ENCODE data around the gene PTCH2.

The PTCH2 gene

DNA sequence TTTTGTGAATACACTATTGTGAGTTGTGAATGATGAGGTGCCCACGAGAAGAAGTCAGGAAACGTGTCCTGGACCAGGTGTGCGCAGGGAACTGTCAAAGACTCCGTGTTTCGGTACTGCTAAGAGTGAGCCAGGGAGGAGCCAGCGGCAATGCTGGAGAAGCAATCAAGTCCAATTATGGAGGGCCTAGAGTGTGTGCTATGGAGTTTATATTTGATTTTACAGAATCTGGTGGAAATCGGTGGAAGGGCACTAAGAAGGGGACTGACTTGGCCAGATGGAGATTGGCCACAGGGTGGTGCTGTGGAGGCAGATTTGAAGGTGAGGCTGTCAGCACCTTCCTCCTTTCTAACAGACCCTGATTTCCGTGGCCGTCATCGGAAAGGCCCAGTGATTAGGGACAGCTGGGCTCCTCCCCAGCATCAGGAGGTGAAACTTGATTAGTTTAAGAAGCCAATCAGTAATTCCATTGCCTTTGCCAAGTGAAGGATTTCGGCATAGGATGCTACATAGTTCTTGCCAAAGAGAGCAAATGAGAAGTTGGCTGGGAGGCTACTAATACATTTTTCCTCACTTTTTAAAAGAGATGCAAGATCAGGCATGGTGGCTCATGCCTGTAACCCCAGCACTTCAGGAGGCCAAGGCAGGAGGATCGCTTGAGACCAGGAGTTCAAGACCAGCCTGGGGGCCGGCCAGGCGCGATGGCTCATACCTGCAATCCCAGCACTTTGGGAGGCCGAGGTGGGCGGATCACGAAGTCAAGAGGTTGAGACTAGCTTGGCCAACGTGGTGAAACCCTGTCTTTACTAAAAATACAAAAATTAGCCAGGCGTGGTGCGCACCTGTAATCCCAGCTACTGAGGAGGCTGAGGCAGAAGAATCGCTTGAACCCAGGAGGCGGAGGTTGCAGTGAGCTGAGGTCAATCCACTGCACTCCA, 7.0 kb downstream of the PTCH2 start:
- Histone ChIP-seq H2BK120ac (ENCODE audit: low read depth, low read length) (no peak overlapping the region), H3K18ac (ENCODE audit: low read length) (no peak overlapping the region), H3K4me2 (ENCODE audit: insufficient read depth, low read length, poor library complexity, severe bottlenecking) (no peak overlapping the region), H3K27me3 (ENCODE audit: control insufficient read depth in 3 of 3, insufficient read depth in 3 of 3, low read depth in 1 of 3, low read length in 3 of 3) (no peaks in the 10 kb centered on the region), H4K91ac (ENCODE audit: low read depth, low read length, poor library complexity) (no peak overlapping the region), H3K36me3 (replicated peaks in 1 of 2; ENCODE audit: control insufficient read depth in 2 of 2, insufficient read depth in 2 of 2, low read length in 2 of 2) (no peaks in the 10 kb centered on the region), H3K9me3 (replicated peaks in 1 of 2; ENCODE audit: control insufficient read depth in 2 of 2, insufficient read depth in 1 of 2, low read depth in 1 of 2, low read length in 2 of 2) (peaks cover 0 to 2% of the 10 kb centered on the region in 2 donors), H3K4ac (ENCODE audit: low read length) (no peak overlapping the region), H3K4me3 (ENCODE audit: low read length in 2 of 2) (no peak overlapping the region), H2AFZ (ENCODE audit: low read length) (peak overlapping the region; percentile 65), H2BK5ac (ENCODE audit: low read length) (no peak overlapping the region), H3K14ac (ENCODE audit: low read length) (no peak overlapping the region), H3K23ac (ENCODE audit: low read depth, low read length, poor library complexity) (no peak overlapping the region), H3K9ac (ENCODE audit: low read depth, low read length, poor library complexity) (no peak overlapping the region), H2BK15ac (ENCODE audit: low read length) (no peak overlapping the region), H2AK5ac (ENCODE audit: low read depth, low read length) (no peak overlapping the region), H3K27ac (replicated peaks; ENCODE audit: low read length) (no peak overlapping the region), H3K4me1 (ENCODE audit: control insufficient read depth in 2 of 2, insufficient read depth in 1 of 2, low read depth in 1 of 2, low read length in 2 of 2) (peaks cover 0 to 3% of the 10 kb centered on the region in 2 donors), H2BK12ac (ENCODE audit: low read length) (no peak overlapping the region), H4K8ac (ENCODE audit: low read depth, low read length) (no peak overlapping the region), H3K79me1 (ENCODE audit: low read depth, low read length) (no peaks in the 10 kb centered on the region)
- no CpG with 5 or more reads among the region's 23 CpGs for WGBS, 2 donors (ENCODE audit: extremely low coverage in 2 of 2, insufficient read length in 2 of 2, insufficient replicate concordance in 1 of 2)
- DNase-seq (ENCODE audit: low spot score) = peak; percentile 73

DNA sequence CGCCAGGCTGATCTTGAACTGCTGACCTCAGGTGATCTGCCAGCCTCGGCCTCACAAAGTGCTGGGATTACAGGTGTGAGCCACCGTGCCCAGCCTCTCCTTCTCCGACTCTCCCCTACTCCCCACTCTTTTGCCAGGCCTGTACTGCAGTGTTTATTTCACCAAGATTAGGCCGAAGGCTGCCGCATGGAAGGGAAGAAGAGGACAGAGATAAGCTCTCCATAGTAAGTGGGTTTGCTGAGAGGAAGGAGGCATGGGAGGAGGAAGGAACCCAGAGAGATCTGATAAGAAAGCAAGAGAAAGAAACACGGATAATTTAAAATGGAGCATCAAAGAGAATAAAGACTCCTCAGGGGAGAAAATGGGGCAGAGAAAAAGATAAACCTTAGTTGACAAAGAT, 8.7 kb downstream of the PTCH2 start:
- Histone ChIP-seq H2BK5ac (ENCODE audit: low read length) (no peak overlapping the region), H2AK5ac (ENCODE audit: low read depth, low read length) (no peak overlapping the region), H2BK12ac (ENCODE audit: low read length) (no peak overlapping the region), H3K18ac (ENCODE audit: low read length) (no peak overlapping the region), H2BK15ac (ENCODE audit: low read length) (no peak overlapping the region), H2AFZ (ENCODE audit: low read length) (no peak overlapping the region), H3K36me3 (replicated peaks in 1 of 2; ENCODE audit: control insufficient read depth in 2 of 2, insufficient read depth in 2 of 2, low read length in 2 of 2) (no peaks in the 10 kb centered on the region), H3K4ac (ENCODE audit: low read length) (no peak overlapping the region), H3K4me3 (ENCODE audit: low read length in 2 of 2) (no peak overlapping the region), H4K8ac (ENCODE audit: low read depth, low read length) (no peak overlapping the region), H3K23ac (ENCODE audit: low read depth, low read length, poor library complexity) (no peak overlapping the region), H3K14ac (ENCODE audit: low read length) (no peak overlapping the region), H2BK120ac (ENCODE audit: low read depth, low read length) (no peak overlapping the region), H3K27me3 (ENCODE audit: control insufficient read depth in 3 of 3, insufficient read depth in 3 of 3, low read depth in 1 of 3, low read length in 3 of 3) (no peaks in the 10 kb centered on the region), H3K9ac (ENCODE audit: low read depth, low read length, poor library complexity) (no peak overlapping the region), H4K91ac (ENCODE audit: low read depth, low read length, poor library complexity) (no peak overlapping the region), H3K4me1 (ENCODE audit: control insufficient read depth in 2 of 2, insufficient read depth in 1 of 2, low read depth in 1 of 2, low read length in 2 of 2) (peaks cover 0 to 3% of the 10 kb centered on the region in 2 donors), H3K79me1 (ENCODE audit: low read depth, low read length) (no peaks in the 10 kb centered on the region), H3K4me2 (ENCODE audit: insufficient read depth, low read length, poor library complexity, severe bottlenecking) (no peak overlapping the region), H3K9me3 (replicated peaks in 1 of 2; ENCODE audit: control insufficient read depth in 2 of 2, insufficient read depth in 1 of 2, low read depth in 1 of 2, low read length in 2 of 2) (peaks cover 0 to 10% of the 10 kb centered on the region in 2 donors), H3K27ac (replicated peaks; ENCODE audit: low read length) (no peak overlapping the region)
- no CpG with 5 or more reads among the region's 7 CpGs for WGBS, 2 donors (ENCODE audit: extremely low coverage in 2 of 2, insufficient read length in 2 of 2, insufficient replicate concordance in 1 of 2)
- DNase-seq (ENCODE audit: low spot score) = no peak

DNA sequence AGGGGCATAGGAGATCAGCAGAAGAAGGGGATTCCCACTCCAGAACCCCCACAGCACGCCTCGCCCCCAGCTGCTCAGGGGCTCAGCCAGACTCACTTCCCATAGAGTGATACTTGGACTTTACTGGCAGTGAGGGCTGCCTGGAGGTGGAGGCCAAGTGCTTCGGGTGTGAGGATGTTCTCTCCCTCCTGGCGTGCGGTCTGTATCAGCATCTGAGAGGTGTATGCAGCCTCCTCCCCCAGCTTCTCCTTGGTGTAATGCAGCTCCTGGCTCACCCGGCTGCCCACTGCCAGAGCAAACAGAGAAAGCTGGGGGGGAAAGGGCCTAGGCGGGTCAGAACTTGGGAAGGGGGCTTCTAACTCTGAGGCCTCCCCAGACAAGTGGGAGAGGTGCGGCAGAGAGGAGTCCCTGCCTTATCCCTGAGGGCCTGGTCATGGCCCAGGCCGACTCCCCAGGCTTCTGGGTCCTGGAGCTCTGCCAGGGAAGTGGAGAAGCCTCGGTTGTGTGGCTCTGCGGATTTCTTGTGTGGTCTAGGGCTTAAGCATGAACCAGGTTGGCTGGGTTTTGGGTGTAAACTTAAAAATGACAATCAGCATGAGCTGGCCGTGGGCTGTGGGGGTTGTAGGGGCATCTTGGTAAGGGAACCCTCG, 10.9 kb downstream of the PTCH2 start:
- no peak overlapping the region for H2AFZ ChIP-seq (ENCODE audit: low read length)
- no peak overlapping the region for H3K4me2 ChIP-seq (ENCODE audit: insufficient read depth, low read length, poor library complexity, severe bottlenecking)
- H2BK15ac ChIP-seq (ENCODE audit: low read length) = peak overlapping the region; percentile 8
- H3K27ac ChIP-seq (replicated peaks; ENCODE audit: low read length) = no peak overlapping the region
- peak overlapping the region; percentile 3 for H3K23ac ChIP-seq (ENCODE audit: low read depth, low read length, poor library complexity)
- H3K4me1 ChIP-seq (ENCODE audit: control insufficient read depth in 2 of 2, insufficient read depth in 1 of 2, low read depth in 1 of 2, low read length in 2 of 2) = peaks cover 0 to 3% of the 10 kb centered on the region in 2 donors
- H3K9ac ChIP-seq (ENCODE audit: low read depth, low read length, poor library complexity) = no peak overlapping the region
- H3K27me3 ChIP-seq (ENCODE audit: control insufficient read depth in 3 of 3, insufficient read depth in 3 of 3, low read depth in 1 of 3, low read length in 3 of 3) = no peaks in the 10 kb centered on the region
- H3K14ac ChIP-seq (ENCODE audit: low read length) = no peak overlapping the region
- H2AK5ac ChIP-seq (ENCODE audit: low read depth, low read length) = peak overlapping the region; percentile 1
- H2BK12ac ChIP-seq (ENCODE audit: low read length) = no peak overlapping the region
- H3K36me3 ChIP-seq (replicated peaks in 1 of 2; ENCODE audit: control insufficient read depth in 2 of 2, insufficient read depth in 2 of 2, low read length in 2 of 2) = no peaks in the 10 kb centered on the region
- no peak for DNase-seq (ENCODE audit: low spot score)
- H3K4me3 ChIP-seq (ENCODE audit: low read length in 2 of 2) = no peak overlapping the region
- no peaks in the 10 kb centered on the region for H3K79me1 ChIP-seq (ENCODE audit: low read depth, low read length)
- no peak overlapping the region for H4K91ac ChIP-seq (ENCODE audit: low read depth, low read length, poor library complexity)
- no peak overlapping the region for H3K4ac ChIP-seq (ENCODE audit: low read length)
- no CpG with 5 or more reads among the region's 13 CpGs for WGBS, 2 donors (ENCODE audit: extremely low coverage in 2 of 2, insufficient read length in 2 of 2, insufficient replicate concordance in 1 of 2)
- peaks cover 0 to 11% of the 10 kb centered on the region in 2 donors for H3K9me3 ChIP-seq (replicated peaks in 1 of 2; ENCODE audit: control insufficient read depth in 2 of 2, insufficient read depth in 1 of 2, low read depth in 1 of 2, low read length in 2 of 2)
- H3K18ac ChIP-seq (ENCODE audit: low read length) = peak overlapping the region; percentile 23
- H2BK5ac ChIP-seq (ENCODE audit: low read length) = no peak overlapping the region
- H2BK120ac ChIP-seq (ENCODE audit: low read depth, low read length) = no peak overlapping the region
- no peak overlapping the region for H4K8ac ChIP-seq (ENCODE audit: low read depth, low read length)

DNA sequence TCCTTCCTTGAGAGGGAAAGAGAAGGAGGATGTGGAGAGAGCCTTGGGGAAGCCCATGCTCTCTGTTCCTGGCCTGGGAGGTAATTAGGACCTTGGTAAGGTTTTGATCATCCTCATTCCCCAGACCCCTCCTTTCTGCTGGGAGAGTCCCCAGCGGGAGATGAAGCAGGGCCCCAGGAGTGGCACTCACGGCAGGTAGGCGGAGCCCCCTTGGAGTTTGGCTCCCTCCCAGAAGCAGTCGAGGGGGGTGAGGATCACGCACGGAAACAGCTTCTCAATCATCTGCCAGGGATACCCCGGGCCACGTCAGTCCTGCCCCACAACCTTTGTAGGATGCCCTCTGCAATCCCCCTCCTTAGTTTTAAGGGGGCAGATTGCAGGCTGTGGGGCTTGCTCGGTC, 11.5 kb downstream of the PTCH2 start:
- H2AFZ ChIP-seq (ENCODE audit: low read length) = no peak overlapping the region
- H4K91ac ChIP-seq (ENCODE audit: low read depth, low read length, poor library complexity) = no peak overlapping the region
- no peak overlapping the region for H3K4me3 ChIP-seq (ENCODE audit: low read length in 2 of 2)
- H3K27ac ChIP-seq (replicated peaks; ENCODE audit: low read length) = no peak overlapping the region
- peak overlapping the region; percentile 8 for H2BK15ac ChIP-seq (ENCODE audit: low read length)
- no peak for DNase-seq (ENCODE audit: low spot score)
- no peak overlapping the region for H3K9ac ChIP-seq (ENCODE audit: low read depth, low read length, poor library complexity)
- H3K4ac ChIP-seq (ENCODE audit: low read length) = no peak overlapping the region
- H3K79me1 ChIP-seq (ENCODE audit: low read depth, low read length) = no peaks in the 10 kb centered on the region
- peak overlapping the region; percentile 42 for H3K18ac ChIP-seq (ENCODE audit: low read length)
- H3K4me1 ChIP-seq (ENCODE audit: control insufficient read depth in 2 of 2, insufficient read depth in 1 of 2, low read depth in 1 of 2, low read length in 2 of 2) = peaks cover 0 to 3% of the 10 kb centered on the region in 2 donors
- H2BK5ac ChIP-seq (ENCODE audit: low read length) = no peak overlapping the region
- H4K8ac ChIP-seq (ENCODE audit: low read depth, low read length) = no peak overlapping the region
- no peaks in the 10 kb centered on the region for H3K27me3 ChIP-seq (ENCODE audit: control insufficient read depth in 3 of 3, insufficient read depth in 3 of 3, low read depth in 1 of 3, low read length in 3 of 3)
- no peaks in the 10 kb centered on the region for H3K36me3 ChIP-seq (replicated peaks in 1 of 2; ENCODE audit: control insufficient read depth in 2 of 2, insufficient read depth in 2 of 2, low read length in 2 of 2)
- H3K9me3 ChIP-seq (replicated peaks in 1 of 2; ENCODE audit: control insufficient read depth in 2 of 2, insufficient read depth in 1 of 2, low read depth in 1 of 2, low read length in 2 of 2) = peaks cover 0 to 11% of the 10 kb centered on the region in 2 donors
- H3K14ac ChIP-seq (ENCODE audit: low read length) = peak overlapping the region; percentile 11
- no CpG with 5 or more reads among the region's 9 CpGs for WGBS, 2 donors (ENCODE audit: extremely low coverage in 2 of 2, insufficient read length in 2 of 2, insufficient replicate concordance in 1 of 2)
- no peak overlapping the region for H2BK12ac ChIP-seq (ENCODE audit: low read length)
- no peak overlapping the region for H3K4me2 ChIP-seq (ENCODE audit: insufficient read depth, low read length, poor library complexity, severe bottlenecking)
- H3K23ac ChIP-seq (ENCODE audit: low read depth, low read length, poor library complexity) = no peak overlapping the region
- H2BK120ac ChIP-seq (ENCODE audit: low read depth, low read length) = no peak overlapping the region
- no peak overlapping the region for H2AK5ac ChIP-seq (ENCODE audit: low read depth, low read length)
